A549 treated with DMSO at 1 μM for 4 hours (cell line): ENCODE data around the gene S100A4. TPM values are rescaled to one million over a fixed set of nuclear protein-coding genes. Genes with fewer than 3 reads are reported as not detected.

Experiments used
- total RNA-seq: library from RNA; stranded (reverse); fragments of 200-300 nt; extraction: Qiagen RNA extraction; gene quantifications from 5 replicates; pipeline ENCODE4 v1.2.3, GENCODE V29; 2022; ENCODE audit warnings: low read depth

The S100A4 gene
- 1,502 to 1,789 TPM (median 1,685 TPM) in 5 replicates for total RNA-seq

DNA sequence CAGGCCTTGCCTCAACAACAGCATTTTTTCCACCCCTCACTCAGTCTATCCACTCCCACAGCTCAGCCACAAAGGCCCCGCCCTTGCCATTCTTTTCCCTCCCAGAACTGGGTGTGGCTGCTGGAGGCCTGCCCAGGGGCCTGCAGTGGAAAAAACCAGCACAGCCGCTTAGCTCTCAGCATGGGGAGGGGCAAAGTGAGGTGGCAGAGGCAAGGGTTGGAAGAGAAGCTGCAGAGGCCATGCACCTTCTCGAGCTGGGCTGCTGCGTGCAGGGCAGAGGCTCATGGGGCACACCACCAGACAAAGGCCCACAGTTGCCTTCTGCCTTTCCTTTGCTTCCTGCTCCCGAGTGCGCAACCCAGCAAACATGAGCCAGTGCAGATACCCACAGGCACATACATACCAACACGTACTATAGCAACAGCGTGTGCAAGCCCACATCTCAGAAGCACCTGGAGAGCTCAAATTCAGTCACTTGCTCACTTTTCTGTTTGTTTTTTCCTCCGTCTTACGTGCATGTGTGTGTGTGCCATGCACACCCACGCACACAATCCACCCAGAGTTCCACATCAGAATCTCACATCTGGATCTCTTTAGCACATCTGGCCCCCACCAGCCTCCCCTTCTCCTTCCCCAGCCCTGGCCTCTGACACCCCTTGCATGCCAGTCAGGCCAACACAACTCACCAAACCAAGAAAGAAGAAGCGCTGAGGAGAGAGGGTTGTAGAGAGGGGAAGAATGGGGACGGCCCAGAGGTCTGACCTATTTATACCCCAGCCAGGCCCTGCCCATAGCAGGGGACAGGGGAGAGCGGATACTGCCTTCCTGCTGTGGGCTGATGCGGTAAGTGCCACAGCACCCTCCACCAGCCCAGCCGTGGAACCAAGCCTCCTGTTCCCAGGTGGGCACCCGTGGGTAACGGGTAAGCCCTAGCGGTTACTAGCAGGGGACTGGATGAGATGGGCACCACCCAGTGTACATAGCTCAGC lies at the start of gene S100A4:
Gene S100A4, minus strand, starts transcription at position 740 of the 989 bp plus-strand sequence. CDS start 1,012 bp downstream, outside the sequence.

DNA sequence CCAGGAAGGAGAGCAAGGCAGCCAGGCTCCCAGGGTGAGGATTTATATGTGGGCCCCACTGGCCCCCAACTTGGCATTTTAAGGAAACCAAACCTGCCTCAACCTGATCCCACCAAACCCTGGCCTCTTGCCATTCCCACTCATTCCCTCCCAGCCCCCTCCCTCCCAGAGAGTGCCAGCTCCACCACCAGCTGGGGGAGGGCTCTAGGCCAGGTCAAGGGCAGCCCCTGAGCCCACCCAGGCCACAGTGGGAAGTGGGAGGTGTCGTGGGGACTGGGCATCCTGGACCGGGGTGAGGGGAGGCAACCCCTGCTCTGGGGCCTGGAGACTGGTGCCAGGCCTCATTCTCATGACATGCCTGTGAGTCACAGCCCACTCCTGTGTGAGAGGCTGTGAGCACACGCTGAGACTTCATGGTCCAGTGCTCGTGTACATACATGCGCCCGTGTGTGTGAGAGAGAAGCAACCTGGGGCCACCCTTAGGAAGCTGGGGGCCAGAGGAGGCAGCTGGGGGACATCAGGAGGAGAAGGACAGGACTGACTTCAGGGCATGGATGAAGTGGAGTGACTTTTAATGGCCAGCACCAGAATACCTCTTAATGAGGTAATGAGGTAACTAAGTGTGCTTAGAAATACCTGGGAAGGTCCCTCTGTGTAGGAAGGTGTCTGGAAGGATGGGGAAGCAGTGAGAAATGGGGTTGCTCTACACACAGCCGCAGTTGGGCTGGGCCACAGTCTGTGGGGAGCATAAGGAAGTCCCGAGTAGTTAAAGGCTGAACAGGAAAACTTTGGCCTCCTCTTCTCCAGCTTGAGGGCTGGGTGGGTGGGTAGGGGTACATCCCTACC lies 20.1 kb upstream of the S100A4 start, which contains the start of gene S100A2:
Gene S100A2, minus strand, starts transcription at position 316 of the 846 bp plus-strand sequence. CDS start 1,967 bp downstream, outside the sequence.

GRCh38 chr1:153548722-153549688 lies 3.4 kb upstream of the S100A4 start, which contains the start of gene S100A3:
TSS of gene S100A3 (minus strand) at chr1:153549258. CDS start at chr1:153548485, 773 bp downstream.

DNA sequence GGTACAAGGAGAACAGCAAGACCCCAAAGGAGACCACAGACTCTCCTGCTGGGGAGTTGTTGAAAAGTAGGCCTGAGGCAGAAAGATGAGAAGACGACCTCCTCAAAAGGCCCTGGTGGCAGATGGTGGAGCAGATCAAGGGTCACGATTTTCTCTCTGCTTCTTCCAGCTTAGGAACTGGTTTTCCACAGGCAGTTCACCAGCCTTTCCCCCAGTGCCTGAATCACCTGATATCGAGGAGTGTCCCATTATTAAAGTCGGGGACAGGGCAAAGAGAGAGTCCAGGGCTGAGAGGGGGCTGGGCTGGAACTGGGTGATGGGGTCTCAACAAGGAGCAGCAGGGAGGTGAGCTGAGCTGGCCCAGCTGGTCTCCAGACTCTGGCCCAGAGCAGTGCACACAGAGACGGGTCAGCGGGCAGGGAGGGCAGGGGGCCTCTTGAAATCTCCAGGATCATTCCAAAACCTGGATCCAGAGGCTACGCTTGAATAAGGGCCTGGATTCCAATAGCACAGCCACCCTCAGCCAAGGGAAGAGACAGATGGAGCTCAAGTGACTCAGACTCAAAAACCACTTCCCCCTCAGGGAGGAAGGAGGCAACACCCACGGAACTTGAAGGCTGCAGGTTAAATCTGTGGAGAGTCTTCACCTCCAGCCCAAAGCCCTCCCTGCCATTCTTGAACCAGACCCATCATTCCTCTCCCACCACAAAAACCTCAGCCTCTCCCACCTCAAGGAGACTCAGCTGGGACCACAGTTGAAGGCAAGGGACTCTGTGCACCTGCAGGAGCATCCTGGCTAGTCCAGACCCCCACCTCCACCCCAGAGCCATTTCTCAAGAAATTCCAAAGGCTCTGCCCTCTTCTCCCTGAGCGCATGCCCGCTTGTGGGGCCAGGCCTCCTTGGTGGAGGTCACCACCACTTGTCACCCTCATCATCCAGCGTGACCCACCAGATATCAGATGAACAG lies 4.9 kb downstream of the S100A4 start, which contains the start of gene S100A5:
Gene S100A5, minus strand, starts transcription at position 541 of the 968 bp plus-strand sequence. CDS start 743 bp downstream, outside the sequence.

GRCh38 chr1:153535242-153536011 lies 10.2 kb downstream of the S100A4 start, which contains the start of gene S100A6:
TSS of gene S100A6 (minus strand) at chr1:153535991. CDS start at chr1:153535339, 652 bp downstream.

Other genes starting within 250 kb of the S100A4 start
- gene PGLYRP3, start 232.9 kb downstream of the S100A4 start, total RNA-seq, result not detected in 5 replicates
- not detected in 5 replicates for gene PGLYRP4, start 197.0 kb downstream of the S100A4 start, total RNA-seq
- gene S100A9, start 188.0 kb downstream of the S100A4 start, total RNA-seq, result 0.52 to 1.0 TPM (median 0.95 TPM) in 5 replicates
- not detected in 5 replicates for gene S100A12, start 170.2 kb downstream of the S100A4 start, total RNA-seq
- gene S100A8, start 154.7 kb downstream of the S100A4 start, total RNA-seq, result not detected in 5 replicates
- not detected in 5 replicates for gene S100A7A, start 129.3 kb downstream of the S100A4 start, total RNA-seq
- not detected in 5 replicates for gene S100A7, start 85.2 kb downstream of the S100A4 start, total RNA-seq
- gene S100A6, start 9.8 kb downstream of the S100A4 start, total RNA-seq, result 3,152 to 3,428 TPM (median 3,355 TPM) in 5 replicates
- gene S100A5, start 4.9 kb downstream of the S100A4 start, total RNA-seq, result 0.52 to 0.90 TPM (median 0.69 TPM) in 4 of 5 replicates, not detected in the other
- gene S100A3, start 3.5 kb upstream of the S100A4 start, total RNA-seq, result 79.7 to 94.4 TPM (median 93.6 TPM) in 5 replicates
- 16.8 to 29.9 TPM (median 23.4 TPM) in 5 replicates for gene S100A2, start 20.0 kb upstream of the S100A4 start, total RNA-seq
- 441 to 483 TPM (median 469 TPM) in 5 replicates for gene S100A16, start 67.3 kb upstream of the S100A4 start, total RNA-seq
- gene S100A14, start 70.5 kb upstream of the S100A4 start, total RNA-seq, result 0.30 to 0.74 TPM (median 0.60 TPM) in 5 replicates
- gene S100A13, start 81.7 kb upstream of the S100A4 start, total RNA-seq, result 154 to 169 TPM (median 160 TPM) in 5 replicates
- 0.15 to 0.83 TPM (median 0.47 TPM) in 5 replicates for gene S100A1, start 82.6 kb upstream of the S100A4 start, total RNA-seq
- gene CHTOP, start 88.3 kb upstream of the S100A4 start, total RNA-seq, result 72.8 to 90.3 TPM (median 76.0 TPM) in 5 replicates
- 53.6 to 58.0 TPM (median 56.5 TPM) in 5 replicates for gene SNAPIN, start 112.9 kb upstream of the S100A4 start, total RNA-seq
- 268 to 316 TPM (median 275 TPM) in 5 replicates for gene ILF2, start 125.2 kb upstream of the S100A4 start, total RNA-seq
- 0.95 to 1.3 TPM (median 1.1 TPM) in 5 replicates for gene NPR1, start 132.9 kb upstream of the S100A4 start, total RNA-seq
- 12.0 to 23.1 TPM (median 21.7 TPM) in 5 replicates for gene INTS3, start 182.2 kb upstream of the S100A4 start, total RNA-seq
- 1.1 to 2.0 TPM (median 1.4 TPM) in 5 replicates for gene SLC27A3, start 229.6 kb upstream of the S100A4 start, total RNA-seq